OCI-LY7 (cell line): ENCODE measurements around the gene ST8SIA2. TPM values are rescaled to one million over a fixed set of nuclear protein-coding genes. Genes with fewer than 3 reads are reported as not detected.

Experiments used
- BruUV-seq: library from RNA; stranded (reverse); fragments of 400-500 nt; replicated peaks from 2 replicates; lab custom pipeline; 2021; lab: Mats Ljungman, UMichigan
- CTCF ChIA-PET: fragments of 300-600 bp; sonication (Branson Sonifier 250); formaldehyde crosslinking; loops from one replicate; lab custom pipeline; 2022; ENCODE audit warnings: antibody characterized with exemption; ENCODE audit not compliant: unreplicated experiment; lab: Charles Lee
- POLR2A ChIA-PET: fragments of 300-600 bp; sonication (Branson Sonifier 250); formaldehyde crosslinking; loops from one replicate; lab custom pipeline; 2022; ENCODE audit warnings: antibody characterized with exemption; lab: Charles Lee
- DNase-seq: peaks from one replicate; pipeline ENCODE4 v3.0.0-alpha.2; 2015; ENCODE audit warnings: low spot score
- H2AFZ ChIP-seq: fragments of 200-600 bp; sonication (generic), shearing (Covaris generic); 2 replicates; pipeline ENCODE4 v1.6.1; 2014; ENCODE audit warnings: mild to moderate bottlenecking, antibody characterized with exemption, low read length, moderate library complexity
- H3K27ac ChIP-seq: fragments of 200-600 bp; sonication (generic); 2 replicates; pipeline ENCODE4 v1.5.1; 2014; ENCODE audit warnings: mixed run types, low read depth, mild to moderate bottlenecking, moderate library complexity, low read length, inconsistent platforms; ENCODE audit not compliant: poor library complexity, severe bottlenecking
- H3K36me3 ChIP-seq: fragments of 200-600 bp; sonication (generic); 2 replicates; pipeline ENCODE4 v1.6.1; 2014; ENCODE audit warnings: mild to moderate bottlenecking, antibody characterized with exemption, low read length, moderate library complexity, mixed read lengths; ENCODE audit not compliant: insufficient read depth
- H3K4me1 ChIP-seq: fragments of 200-600 bp; sonication (generic); 2 replicates; pipeline ENCODE4 v1.5.1; 2014; ENCODE audit warnings: mild to moderate bottlenecking, low read length; ENCODE audit not compliant: insufficient read depth, poor library complexity, severe bottlenecking
- H3K4me2 ChIP-seq: fragments of 200-600 bp; sonication (generic); 2 replicates; pipeline ENCODE4 v1.6.1; 2014; ENCODE audit warnings: mild to moderate bottlenecking, low read length
- H3K4me3 ChIP-seq: fragments of 200-600 bp; sonication (generic); 2 replicates; pipeline ENCODE4 v1.5.1; 2014; ENCODE audit warnings: mild to moderate bottlenecking, low read depth, low read length; ENCODE audit not compliant: poor library complexity, severe bottlenecking
- H3K79me2 ChIP-seq: fragments of 200-600 bp; sonication (generic); 2 replicates; pipeline ENCODE4 v1.6.1; 2016; ENCODE audit warnings: low read depth, mild to moderate bottlenecking, low read length, moderate library complexity, mixed read lengths; ENCODE audit not compliant: insufficient read depth
- H3K9me2 ChIP-seq: fragments of 200-600 bp; sonication (generic); 2 replicates; pipeline ENCODE4 v1.6.1; 2016; ENCODE audit warnings: mild to moderate bottlenecking, low read length, mixed read lengths; ENCODE audit not compliant: insufficient read depth
- H3K9me3 ChIP-seq: fragments of 200-600 bp; sonication (generic); 2 replicates; pipeline ENCODE4 v1.6.1; 2014; ENCODE audit warnings: mild to moderate bottlenecking, mixed run types, low read length, mixed read lengths
- H4K20me1 ChIP-seq: fragments of 200-600 bp; sonication (generic); 2 replicates; pipeline ENCODE4 v1.6.1; 2014; ENCODE audit warnings: mild to moderate bottlenecking, antibody characterized with exemption, low read length, moderate library complexity, mixed read lengths; ENCODE audit not compliant: insufficient read depth
- CTCF ChIP-seq: fragments of 200-600 bp; sonication (generic); conservative IDR thresholded peaks from 2 replicates; pipeline ENCODE4 v1.5.1; 2014; ENCODE audit warnings: mild to moderate bottlenecking, antibody characterized with exemption, low read length, moderate library complexity, mixed read lengths
- EZH2phosphoT487 ChIP-seq: fragments of 200-600 bp; sonication (generic); IDR thresholded peaks from 2 replicates; pipeline ENCODE4 v1.6.1; 2018; ENCODE audit warnings: low read depth, borderline replicate concordance, mild to moderate bottlenecking, mixed run types, antibody characterized with exemption, low read length, moderate library complexity, mixed read lengths
- intact Hi-C: fragments of 100-400 bp; cut with micrococcal nuclease; formaldehyde crosslinking; loops from one replicate; pipeline ENCODE4 v1.10.0; 2022; ENCODE audit not compliant: unreplicated experiment
- total RNA-seq, 2 experiments: library from RNA; depleted of rRNA in 1 of 2; stranded (reverse); fragments of >200 nt in 1 of 2; shearing (Covaris generic) in 1 of 2; gene quantifications; 2 replicates each; pipeline ENCODE4 v1.2.3, GENCODE V29; 2014 to 2022

ST8SIA2 gene
- total RNA-seq, 2 experiments from 2014 or later = not detected

GRCh38 chr15:92435145-92435544 lies 41.5 kb downstream of the ST8SIA2 start:
- H3K4me2 ChIP-seq = no peak overlapping the region
- no peaks in the 10 kb centered on the region for H3K79me2 ChIP-seq
- H3K36me3 ChIP-seq = no peaks in the 10 kb centered on the region
- DNase-seq = no peak
- no TSS peak for BruUV-seq
- no peak overlapping the region for H3K4me3 ChIP-seq
- intact Hi-C loops = no loop called here
- no peaks in the 10 kb centered on the region for H4K20me1 ChIP-seq
- no peaks in the 10 kb centered on the region for H3K9me3 ChIP-seq
- no peak overlapping the region for H3K27ac ChIP-seq
- POLR2A ChIA-PET = no interaction called here
- H3K4me1 ChIP-seq = no peaks in the 10 kb centered on the region
- CTCF ChIA-PET = no interaction called here
- no peaks in the 10 kb centered on the region for H3K9me2 ChIP-seq
- TF ChIP-seq CTCF (no peak), EZH2phosphoT487 (no peak)
- H2AFZ ChIP-seq = no peak overlapping the region

GRCh38 chr15:92438471-92438870 lies 44.8 kb downstream of the ST8SIA2 start:
- Histone ChIP-seq H3K9me3 (no peaks in the 10 kb centered on the region), H3K9me2 (no peaks in the 10 kb centered on the region), H3K79me2 (no peaks in the 10 kb centered on the region), H3K4me3 (no peak overlapping the region), H3K36me3 (no peaks in the 10 kb centered on the region), H3K27ac (no peak overlapping the region), H3K4me1 (no peaks in the 10 kb centered on the region), H3K4me2 (no peak overlapping the region), H4K20me1 (no peaks in the 10 kb centered on the region), H2AFZ (no peak overlapping the region)
- ChIA-PET POLR2A (no interaction called here), CTCF (no interaction called here)
- intact Hi-C loops = no loop called here
- TF ChIP-seq CTCF (no peak), EZH2phosphoT487 (no peak)
- no peak for DNase-seq
- no TSS peak for BruUV-seq

- no TSS peak for BruUV-seq
- Histone ChIP-seq H4K20me1 (no peaks in the 10 kb centered on the region), H3K36me3 (no peaks in the 10 kb centered on the region), H2AFZ (no peak overlapping the region), H3K4me1 (no peaks in the 10 kb centered on the region), H3K4me3 (no peak overlapping the region), H3K9me3 (no peaks in the 10 kb centered on the region), H3K9me2 (no peaks in the 10 kb centered on the region), H3K79me2 (no peaks in the 10 kb centered on the region), H3K27ac (no peak overlapping the region), H3K4me2 (no peak overlapping the region)
- no peak for TF ChIP-seq CTCF
- no peak for TF ChIP-seq EZH2phosphoT487
- CTCF ChIA-PET = no interaction called here
- intact Hi-C loops = no loop called here
- POLR2A ChIA-PET = no interaction called here
- DNase-seq = no peak
These were observed 49.7 kb downstream of the ST8SIA2 start for GRCh38 chr15:92443381-92443780.
